Neuronal stem cell (in vitro differentiated cells): ENCODE measurements around the gene SART3.

Experiments
- DNase-seq: peaks from one replicate; pipeline ENCODE4 v3.0.0-alpha.2; 2013; ENCODE audit warnings: low spot score
- H2AFZ ChIP-seq: one replicate; pipeline ENCODE4 v1.6.1; 2013; ENCODE audit warnings: mild to moderate bottlenecking, low read length, inconsistent platforms
- H2AK5ac ChIP-seq: 2 replicates; pipeline ENCODE4 v1.6.1; 2013; ENCODE audit warnings: low read depth, mild to moderate bottlenecking, inconsistent platforms, low read length, moderate library complexity, mixed read lengths
- H2BK120ac ChIP-seq: 2 replicates; pipeline ENCODE4 v1.6.1; 2013; ENCODE audit warnings: low read depth, mild to moderate bottlenecking, inconsistent platforms, low read length, moderate library complexity, mixed read lengths
- H2BK12ac ChIP-seq: one replicate; pipeline ENCODE4 v1.6.1; 2013; ENCODE audit warnings: low read length, inconsistent platforms
- H2BK15ac ChIP-seq: 2 replicates; pipeline ENCODE4 v1.6.1; 2013; ENCODE audit warnings: mild to moderate bottlenecking, low read length, inconsistent platforms, mixed read lengths
- H2BK5ac ChIP-seq: one replicate; pipeline ENCODE4 v1.6.1; 2013; ENCODE audit warnings: inconsistent platforms, mild to moderate bottlenecking, low read length, moderate library complexity
- H3K14ac ChIP-seq: one replicate; pipeline ENCODE4 v1.6.1; 2013; ENCODE audit warnings: low read length, inconsistent platforms
- H3K18ac ChIP-seq: 2 replicates; pipeline ENCODE4 v1.6.1; 2013; ENCODE audit warnings: low read length, inconsistent platforms
- H3K23ac ChIP-seq: 2 replicates; pipeline ENCODE4 v1.6.1; 2013; ENCODE audit warnings: low read depth, mild to moderate bottlenecking, mixed read lengths, low read length, inconsistent platforms; ENCODE audit not compliant: poor library complexity
- H3K27ac ChIP-seq: replicated peaks from 3 replicates; pipeline ENCODE4 v1.5.1; 2013; ENCODE audit warnings: low read length, inconsistent platforms
- H3K27me3 ChIP-seq, 3 experiments: 2 replicates each; pipeline ENCODE4 v1.6.1; 2013; ENCODE audit warnings: low read length in 3 of 3, mild to moderate bottlenecking in 2 of 3, inconsistent platforms in 1 of 3, low read depth in 1 of 3, mixed read lengths in 1 of 3, moderate library complexity in 1 of 3; ENCODE audit not compliant: control insufficient read depth in 3 of 3, insufficient read depth in 3 of 3
- H3K36me3 ChIP-seq, 2 donors: replicated peaks in 1 of 2; 2 replicates each; pipeline ENCODE4 v1.6.1; 2013; ENCODE audit warnings: low read length in 2 of 2; ENCODE audit not compliant: control insufficient read depth in 2 of 2, insufficient read depth in 2 of 2
- H3K4ac ChIP-seq: 2 replicates; pipeline ENCODE4 v1.6.1; 2013; ENCODE audit warnings: inconsistent platforms, mild to moderate bottlenecking, low read length, moderate library complexity
- H3K4me1 ChIP-seq, 2 donors: 1 replicate in 1 of 2; 2 replicates in 1 of 2; pipeline ENCODE4 v1.6.1; 2013; ENCODE audit warnings: low read length in 2 of 2, low read depth in 1 of 2; ENCODE audit not compliant: control insufficient read depth in 2 of 2, insufficient read depth in 1 of 2
- H3K4me2 ChIP-seq: one replicate; pipeline ENCODE4 v1.6.1; 2013; ENCODE audit warnings: mild to moderate bottlenecking, low read length, inconsistent platforms; ENCODE audit not compliant: insufficient read depth, poor library complexity, severe bottlenecking
- H3K4me3 ChIP-seq, 2 donors: 2 replicates each; pipeline ENCODE4 v1.5.1; 2013; ENCODE audit warnings: low read length in 2 of 2, mild to moderate bottlenecking in 2 of 2, inconsistent platforms in 1 of 2, moderate library complexity in 1 of 2
- H3K79me1 ChIP-seq: one replicate; pipeline ENCODE4 v1.6.1; 2013; ENCODE audit warnings: low read depth, mild to moderate bottlenecking, inconsistent platforms, low read length, moderate library complexity
- H3K9ac ChIP-seq: one replicate; pipeline ENCODE4 v1.6.1; 2013; ENCODE audit warnings: mild to moderate bottlenecking, low read depth, low read length, inconsistent platforms; ENCODE audit not compliant: poor library complexity
- H3K9me3 ChIP-seq, 2 donors: replicated peaks in 1 of 2; 2 replicates each; pipeline versions ENCODE3 to v1.6.1; 2013; ENCODE audit warnings: low read length in 2 of 2, mild to moderate bottlenecking in 2 of 2, inconsistent platforms in 1 of 2, low read depth in 1 of 2, mixed read lengths in 1 of 2, moderate library complexity in 1 of 2; ENCODE audit not compliant: control insufficient read depth in 2 of 2, insufficient read depth in 1 of 2
- H4K8ac ChIP-seq: one replicate; pipeline ENCODE4 v1.6.1; 2013; ENCODE audit warnings: low read depth, mild to moderate bottlenecking, inconsistent platforms, low read length, moderate library complexity
- H4K91ac ChIP-seq: one replicate; pipeline ENCODE4 v1.6.1; 2013; ENCODE audit warnings: low read length, low read depth, mild to moderate bottlenecking, inconsistent platforms; ENCODE audit not compliant: poor library complexity
- WGBS, 2 donors: extraction: QIAGEN DNeasy Blood & Tissue Kit; methylation state at CpG; one replicate each; pipeline ENCODE4 v1.1.7; 2013; ENCODE audit warnings: missing lambda C conversion rate in 2 of 2, mixed read lengths in 1 of 2; ENCODE audit not compliant: insufficient read length in 2 of 2, insufficient replicate concordance in 1 of 2; ENCODE audit errors: extremely low coverage in 2 of 2; 5-methylcytosine and 5-hydroxymethylcytosine counted together

SART3 gene

DNA sequence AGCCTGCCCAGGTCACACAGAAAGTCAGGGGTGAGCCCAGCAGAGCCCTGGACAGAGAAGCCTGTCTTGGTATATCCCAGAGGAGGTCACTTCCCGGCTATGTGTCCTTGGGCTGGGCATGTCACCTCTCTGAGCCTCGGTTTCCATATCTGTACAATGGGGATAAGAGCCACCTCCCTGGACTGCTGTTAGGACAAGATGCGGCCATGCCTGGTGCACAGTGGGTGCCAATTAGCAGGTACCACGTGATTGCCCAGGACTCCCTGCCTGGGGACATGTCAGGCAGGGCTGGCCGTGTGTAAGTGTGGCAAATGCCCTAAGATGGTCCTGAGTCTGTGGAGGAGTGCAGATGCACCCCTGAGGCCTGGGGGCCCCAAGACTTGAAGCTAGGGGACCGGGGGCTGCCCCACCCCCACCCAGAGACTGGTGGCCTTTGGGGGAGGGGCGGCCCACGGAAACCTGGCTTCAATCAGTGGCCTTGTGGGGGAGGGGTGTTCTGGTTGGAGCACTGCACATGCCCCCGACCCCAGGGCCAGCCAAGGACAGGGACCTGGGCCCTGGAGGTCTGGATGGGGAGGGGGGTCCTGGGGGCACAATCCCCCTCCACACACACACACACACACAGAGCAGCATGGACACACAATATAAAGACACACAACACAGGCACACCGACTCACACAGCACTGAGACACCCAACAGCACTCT lies 36.0 kb upstream of the SART3 start:
- peak overlapping the region; percentile 78 for H3K18ac ChIP-seq
- peak overlapping the region; percentile 8 to 19 for H3K4me3 ChIP-seq
- no peak overlapping the region for H2BK120ac ChIP-seq
- H3K9me3 ChIP-seq = no peaks in the 10 kb centered on the region
- no CpG with 5 or more reads among the region's 10 CpGs for WGBS, 2 donors
- peak overlapping the region; percentile 43 for H2AK5ac ChIP-seq
- peak overlapping the region; percentile 29 for H4K8ac ChIP-seq
- no peak overlapping the region for H3K27ac ChIP-seq
- no peak overlapping the region for H2BK5ac ChIP-seq
- H3K27me3 ChIP-seq = no peaks in the 10 kb centered on the region
- peaks cover 13 to 16% of the 10 kb centered on the region in 2 donors for H3K4me1 ChIP-seq
- H3K4me2 ChIP-seq = no peak overlapping the region
- peak overlapping the region; percentile 63 for H2BK12ac ChIP-seq
- H3K79me1 ChIP-seq = no peaks in the 10 kb centered on the region
- H2BK15ac ChIP-seq = peak overlapping the region; percentile 18
- no peak overlapping the region for H3K14ac ChIP-seq
- H3K9ac ChIP-seq = no peak overlapping the region
- H2AFZ ChIP-seq = peak overlapping the region; percentile 83
- DNase-seq = no peak
- no peak overlapping the region for H3K4ac ChIP-seq
- H3K23ac ChIP-seq = no peak overlapping the region
- H4K91ac ChIP-seq = peak overlapping the region; percentile 38
- no peaks in the 10 kb centered on the region for H3K36me3 ChIP-seq

DNA sequence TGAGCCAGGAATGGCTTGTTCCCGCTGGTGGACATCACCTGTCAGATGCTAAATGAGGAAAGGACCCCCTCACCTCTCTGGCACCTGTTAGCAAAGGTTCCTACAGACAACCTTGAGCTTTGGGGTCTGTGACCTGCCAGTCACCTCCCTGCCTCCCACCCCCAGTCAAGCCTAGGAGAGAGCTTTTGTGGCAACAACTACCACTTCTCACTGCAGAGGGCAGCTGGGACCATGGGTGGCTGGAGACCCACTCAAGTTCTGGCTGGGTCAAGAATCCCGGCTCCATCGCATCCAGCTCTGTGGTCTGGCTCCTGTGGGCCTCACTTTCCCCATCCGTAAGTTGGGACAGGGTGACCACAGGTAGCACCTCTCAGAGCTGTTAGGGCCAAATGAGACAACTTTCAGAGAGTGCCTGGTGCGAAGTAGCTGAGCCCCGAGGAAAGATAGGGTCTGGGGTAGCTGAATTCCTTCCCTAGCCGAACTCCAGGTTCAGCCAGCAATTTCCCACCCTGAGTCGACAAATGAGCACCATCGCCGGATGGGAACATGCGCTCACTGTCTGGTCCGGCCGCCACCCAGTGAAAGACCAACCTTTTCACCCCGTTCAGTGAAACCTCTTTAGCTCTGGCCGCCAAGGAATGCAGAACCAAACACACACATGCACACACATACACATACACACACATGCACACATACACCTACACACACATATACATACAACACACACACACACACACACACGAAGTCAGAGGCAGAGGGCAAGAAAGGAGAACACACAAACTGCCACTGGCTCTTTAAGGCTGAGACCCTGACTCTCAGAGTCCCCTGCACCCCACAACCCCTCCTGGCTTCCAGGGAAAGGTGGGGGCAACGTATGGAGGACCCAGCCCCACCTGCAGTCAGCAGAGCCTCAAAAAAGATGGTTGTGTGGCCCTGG lies 35.0 kb upstream of the SART3 start:
- no peak overlapping the region for H3K18ac ChIP-seq
- no peaks in the 10 kb centered on the region for H3K36me3 ChIP-seq
- H3K9ac ChIP-seq = no peak overlapping the region
- no peaks in the 10 kb centered on the region for H3K27me3 ChIP-seq
- no peaks in the 10 kb centered on the region for H3K9me3 ChIP-seq
- H4K91ac ChIP-seq = no peak overlapping the region
- H3K4me1 ChIP-seq = peaks cover 12 to 13% of the 10 kb centered on the region in 2 donors
- no peak overlapping the region for H3K27ac ChIP-seq
- DNase-seq = no peak
- no peak overlapping the region for H3K14ac ChIP-seq
- H3K79me1 ChIP-seq = no peaks in the 10 kb centered on the region
- no peak overlapping the region for H3K23ac ChIP-seq
- H2AK5ac ChIP-seq = no peak overlapping the region
- H2BK5ac ChIP-seq = no peak overlapping the region
- H3K4ac ChIP-seq = no peak overlapping the region
- H2BK15ac ChIP-seq = no peak overlapping the region
- no CpG with 5 or more reads among the region's 17 CpGs for WGBS, 2 donors
- no peak overlapping the region for H4K8ac ChIP-seq
- H3K4me3 ChIP-seq = no peak overlapping the region
- no peak overlapping the region for H3K4me2 ChIP-seq
- no peak overlapping the region for H2BK12ac ChIP-seq
- H2BK120ac ChIP-seq = no peak overlapping the region
- no peak overlapping the region for H2AFZ ChIP-seq

DNA sequence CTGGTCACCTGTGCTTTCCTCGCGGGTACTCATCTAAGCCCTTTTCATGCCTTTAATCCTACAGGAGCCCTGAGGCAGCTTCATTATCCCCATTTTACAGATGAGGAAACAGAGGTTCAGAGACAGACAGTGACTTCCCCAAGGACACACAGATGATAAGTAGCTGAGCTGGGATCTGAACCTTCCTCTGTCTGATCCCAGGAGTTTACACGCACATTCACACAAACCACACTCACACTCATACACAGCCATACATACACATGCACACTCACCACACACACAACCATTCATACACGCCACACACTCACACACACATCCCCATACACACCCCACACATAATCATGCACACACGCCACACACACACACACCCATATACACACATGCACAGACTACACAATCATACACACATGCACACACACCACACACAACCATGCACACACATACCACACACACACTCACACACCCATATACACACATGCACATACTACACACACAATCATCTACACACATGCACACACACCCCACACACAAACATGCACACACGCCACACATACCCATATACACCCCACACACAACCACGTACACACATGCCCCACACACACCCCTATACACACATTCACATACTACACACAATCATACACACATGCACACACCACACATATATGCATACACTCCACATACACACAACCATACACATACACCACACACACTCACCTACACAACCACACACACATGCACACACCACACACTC lies 34.2 kb upstream of the SART3 start:
- H3K18ac ChIP-seq = no peak overlapping the region
- H2BK5ac ChIP-seq = no peak overlapping the region
- H4K91ac ChIP-seq = no peak overlapping the region
- no peak overlapping the region for H2BK120ac ChIP-seq
- H4K8ac ChIP-seq = no peak overlapping the region
- WGBS, 2 donors = 100% methylated on average over 2 to 4 of the region's 7 CpGs
- DNase-seq = no peak
- H3K4ac ChIP-seq = no peak overlapping the region
- no peak overlapping the region for H3K14ac ChIP-seq
- H3K79me1 ChIP-seq = no peaks in the 10 kb centered on the region
- no peak overlapping the region for H2BK15ac ChIP-seq
- H2AK5ac ChIP-seq = no peak overlapping the region
- peak overlapping the region in 1 of 2 donors; percentile 24 for H3K4me3 ChIP-seq
- no peak overlapping the region for H2BK12ac ChIP-seq
- peaks cover 12 to 13% of the 10 kb centered on the region in 2 donors for H3K4me1 ChIP-seq
- H2AFZ ChIP-seq = no peak overlapping the region
- H3K9ac ChIP-seq = no peak overlapping the region
- no peak overlapping the region for H3K27ac ChIP-seq
- no peak overlapping the region for H3K23ac ChIP-seq
- no peaks in the 10 kb centered on the region for H3K9me3 ChIP-seq
- no peaks in the 10 kb centered on the region for H3K36me3 ChIP-seq
- H3K27me3 ChIP-seq = no peaks in the 10 kb centered on the region
- no peak overlapping the region for H3K4me2 ChIP-seq
